OCI-LY1 (cell line): ENCODE results near the gene ZFP36L2.
A peak's percentile ranks its signal among the peaks of the same experiment; 100 is the strongest.

Experiments used
- H2AFZ ChIP-seq: fragments of 200-600 bp; sonication (generic), shearing (Covaris generic); 2 replicates; pipeline ENCODE4 v1.6.0; 2014; ENCODE audit warnings: antibody characterized with exemption, mild to moderate bottlenecking, low read length
- H3F3A ChIP-seq: fragments of 200-600 bp; sonication (generic), shearing (Covaris generic); 2 replicates; pipeline ENCODE4 v1.6.0; 2014; ENCODE audit warnings: mild to moderate bottlenecking, antibody characterized with exemption, low read length, moderate library complexity; ENCODE audit not compliant: insufficient read depth
- H3K27ac ChIP-seq: fragments of 200-600 bp; sonication (generic); 2 replicates; pipeline ENCODE4 v1.5.1; 2014; ENCODE audit warnings: low read length, mixed run types, mild to moderate bottlenecking, low read depth; ENCODE audit not compliant: poor library complexity, severe bottlenecking
- H3K27me3 ChIP-seq: fragments of 200-600 bp; sonication (generic); 2 replicates; pipeline ENCODE4 v1.6.0; 2014; ENCODE audit warnings: antibody characterized with exemption, mild to moderate bottlenecking, low read length, moderate library complexity; ENCODE audit not compliant: insufficient read depth
- H3K36me3 ChIP-seq: fragments of 200-600 bp; sonication (generic); 2 replicates; pipeline ENCODE4 v1.6.1; 2014; ENCODE audit warnings: mild to moderate bottlenecking, antibody characterized with exemption, low read length, moderate library complexity, mixed read lengths; ENCODE audit not compliant: insufficient read depth
- H3K4me1 ChIP-seq: fragments of 200-600 bp; sonication (generic); 2 replicates; pipeline ENCODE4 v1.5.1; 2014; ENCODE audit warnings: mild to moderate bottlenecking, low read length, moderate library complexity; ENCODE audit not compliant: insufficient read depth, severe bottlenecking
- H3K4me2 ChIP-seq: fragments of 200-600 bp; sonication (generic), shearing (Covaris generic); 2 replicates; pipeline ENCODE4 v1.6.1; 2014; ENCODE audit warnings: low read length
- H3K4me3 ChIP-seq: fragments of 200-600 bp; sonication (generic); 2 replicates; pipeline ENCODE4 v1.5.1; 2014; ENCODE audit warnings: low read length, low read depth, mild to moderate bottlenecking, mixed read lengths; ENCODE audit not compliant: poor library complexity, severe bottlenecking
- H3K79me2 ChIP-seq: fragments of 200-600 bp; shearing (Covaris generic); 2 replicates; pipeline ENCODE4 v1.6.1; 2016; ENCODE audit warnings: mixed run types, low read length, mixed read lengths; ENCODE audit not compliant: insufficient read depth
- H3K9ac ChIP-seq: fragments of 200-600 bp; sonication (generic), shearing (Covaris generic); 2 replicates; pipeline ENCODE4 v1.6.1; 2014; ENCODE audit warnings: mild to moderate bottlenecking, low read length, mixed read lengths
- H3K9me2 ChIP-seq: fragments of 200-600 bp; sonication (generic), shearing (Covaris generic); 2 replicates; pipeline ENCODE4 v1.6.1; 2014; ENCODE audit warnings: low read depth, mild to moderate bottlenecking, low read length, mixed read lengths
- H3K9me3 ChIP-seq: fragments of 200-600 bp; shearing (Covaris generic); 2 replicates; pipeline ENCODE4 v1.6.1; 2014; ENCODE audit warnings: low read length, mixed read lengths
- H4K20me1 ChIP-seq: fragments of 200-600 bp; sonication (generic), shearing (Covaris generic); 2 replicates; pipeline ENCODE4 v1.6.0; 2016; ENCODE audit warnings: mild to moderate bottlenecking, low read length; ENCODE audit not compliant: insufficient read depth
- CTCF ChIP-seq: fragments of 200-600 bp; sonication (generic), shearing (Covaris generic); IDR thresholded peaks from 2 replicates; pipeline ENCODE4 v1.5.1; 2017; ENCODE audit warnings: mild to moderate bottlenecking, antibody characterized with exemption, low read length, moderate library complexity, mixed read lengths
- EZH2 ChIP-seq: fragments of 200-600 bp; sonication (generic), shearing (Covaris generic); IDR thresholded peaks from 2 replicates; pipeline ENCODE4 v1.8.0; 2017; ENCODE audit warnings: borderline replicate concordance, mixed run types, mild to moderate bottlenecking, antibody characterized with exemption, low read length, moderate library complexity, mixed read lengths

Gene ZFP36L2

GRCh38 chr2:43223521-43224001 is 2.8 kb downstream of the ZFP36L2 start:
- Histone ChIP-seq H3F3A (peaks cover 38% of the 10 kb centered on the region), H2AFZ (no peak overlapping the region), H3K9me3 (no peaks in the 10 kb centered on the region), H3K27me3 (no peaks in the 10 kb centered on the region), H3K9me2 (no peaks in the 10 kb centered on the region), H3K4me1 (peaks cover 67% of the 10 kb centered on the region), H3K9ac (peak overlapping the region; percentile 84), H3K36me3 (peaks cover 46% of the 10 kb centered on the region), H3K4me2 (peak overlapping the region; percentile 92), H3K4me3 (peak overlapping the region; percentile 71), H3K79me2 (peaks cover 26% of the 10 kb centered on the region), H3K27ac (peak overlapping the region; percentile 99), H4K20me1 (no peaks in the 10 kb centered on the region)
- TF ChIP-seq EZH2 (no peak), CTCF (no peak)

GRCh38 chr2:43222475-43223309 is 3.7 kb downstream of the ZFP36L2 start:
- peak overlapping the region; percentile 84 for H3K9ac ChIP-seq
- no peak for TF ChIP-seq EZH2
- peaks cover 26% of the 10 kb centered on the region for H3K79me2 ChIP-seq
- H3K4me2 ChIP-seq = peak overlapping the region; percentile 92
- peaks cover 38% of the 10 kb centered on the region for H3F3A ChIP-seq
- H3K27me3 ChIP-seq = no peaks in the 10 kb centered on the region
- no peak overlapping the region for H2AFZ ChIP-seq
- no peaks in the 10 kb centered on the region for H4K20me1 ChIP-seq
- H3K4me1 ChIP-seq = peaks cover 67% of the 10 kb centered on the region
- H3K27ac ChIP-seq = peak overlapping the region; percentile 99
- peak overlapping the region; percentile 71 for H3K4me3 ChIP-seq
- H3K36me3 ChIP-seq = peaks cover 46% of the 10 kb centered on the region
- no peaks in the 10 kb centered on the region for H3K9me3 ChIP-seq
- H3K9me2 ChIP-seq = no peaks in the 10 kb centered on the region

GRCh38 chr2:43221763-43222474 is 4.5 kb downstream of the ZFP36L2 start:
- H3K4me1 ChIP-seq = peaks cover 65% of the 10 kb centered on the region
- TF ChIP-seq EZH2 = no peak
- no peak for TF ChIP-seq CTCF
- H3F3A ChIP-seq = peaks cover 38% of the 10 kb centered on the region
- H3K4me2 ChIP-seq = peak overlapping the region; percentile 92
- peaks cover 26% of the 10 kb centered on the region for H3K79me2 ChIP-seq
- no peaks in the 10 kb centered on the region for H3K9me3 ChIP-seq
- H3K27me3 ChIP-seq = no peaks in the 10 kb centered on the region
- no peaks in the 10 kb centered on the region for H3K9me2 ChIP-seq
- H3K27ac ChIP-seq = peak overlapping the region; percentile 99
- no peak overlapping the region for H2AFZ ChIP-seq
- peak overlapping the region; percentile 71 for H3K4me3 ChIP-seq
- no peaks in the 10 kb centered on the region for H4K20me1 ChIP-seq
- peaks cover 46% of the 10 kb centered on the region for H3K36me3 ChIP-seq
- H3K9ac ChIP-seq = peak overlapping the region; percentile 84
